ENCODE data around the gene PIK3C3.
A peak's percentile ranks its signal among the peaks of the same experiment; 100 is the strongest.
"Not testable (repeated sequence)": the region's sequence is repeated elsewhere in the genome, so short reads cannot be mapped to it uniquely, and the experiment has no call there.

Gene PIK3C3

GRCh38 chr18:42024131-42024530, 69.1 kb downstream of the PIK3C3 start:
- no peak for DNase-seq (ENCODE audit: low spot score)

- no peak for DNase-seq (ENCODE audit: low spot score)
Observed at GRCh38 chr18:42025491-42025890, 70.5 kb downstream of the PIK3C3 start.

GRCh38 chr18:42025974-42026625, 71.1 kb downstream of the PIK3C3 start:
- DNase-seq (ENCODE audit: low spot score), result no peak

DNA sequence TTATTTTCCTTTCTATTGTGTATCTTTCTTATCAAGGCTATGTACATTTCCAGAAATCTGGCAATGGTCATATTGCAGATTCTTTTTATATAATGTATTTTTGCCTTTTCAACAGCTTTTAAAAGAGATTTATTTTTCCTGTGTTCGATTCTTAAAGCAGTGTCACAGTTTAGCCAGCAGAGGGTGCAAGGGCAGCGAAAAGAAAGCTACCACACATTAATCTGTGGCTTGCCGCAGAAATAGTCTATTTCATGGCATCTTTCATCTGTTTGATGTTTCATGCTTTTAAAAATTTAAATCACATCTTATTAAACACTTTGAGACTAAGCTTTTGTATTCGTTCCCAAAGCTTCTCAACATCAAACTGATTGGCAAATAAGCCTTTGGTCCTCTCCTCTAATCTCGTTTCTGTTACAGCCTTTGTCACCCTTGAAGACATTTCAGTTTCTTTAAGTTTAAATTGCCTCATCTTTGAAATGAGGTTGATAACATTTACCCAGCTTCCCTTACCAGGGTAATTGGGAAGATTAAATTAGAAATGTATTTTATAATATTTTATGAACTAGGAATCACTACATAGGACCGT, 73.3 kb downstream of the PIK3C3 start:
- peak; percentile 49 for DNase-seq (ENCODE audit: low spot score)

DNA sequence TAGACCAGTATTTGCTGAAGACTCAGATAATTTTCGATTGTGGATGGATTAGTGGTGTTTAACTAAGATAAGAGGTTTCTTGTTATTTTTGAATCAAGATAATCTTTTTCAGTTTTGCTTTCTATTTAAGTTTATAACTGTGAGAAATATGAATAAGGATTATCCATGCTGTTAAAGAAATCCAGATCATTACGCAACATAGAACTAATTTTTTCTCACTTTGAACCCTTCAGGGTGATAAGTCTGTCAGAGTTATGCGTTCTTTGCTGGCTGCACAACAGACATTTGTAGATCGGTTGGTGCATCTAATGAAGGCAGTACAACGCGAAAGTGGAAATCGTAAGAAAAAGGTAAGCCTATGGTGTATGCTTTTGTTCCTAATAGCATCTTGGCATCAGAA, 74.1 kb downstream of the PIK3C3 start:
- DNase-seq (ENCODE audit: low spot score), result no peak

GRCh38 chr18:42030586-42031182, 75.7 kb downstream of the PIK3C3 start:
- DNase-seq (ENCODE audit: low spot score), result no peak

DNA sequence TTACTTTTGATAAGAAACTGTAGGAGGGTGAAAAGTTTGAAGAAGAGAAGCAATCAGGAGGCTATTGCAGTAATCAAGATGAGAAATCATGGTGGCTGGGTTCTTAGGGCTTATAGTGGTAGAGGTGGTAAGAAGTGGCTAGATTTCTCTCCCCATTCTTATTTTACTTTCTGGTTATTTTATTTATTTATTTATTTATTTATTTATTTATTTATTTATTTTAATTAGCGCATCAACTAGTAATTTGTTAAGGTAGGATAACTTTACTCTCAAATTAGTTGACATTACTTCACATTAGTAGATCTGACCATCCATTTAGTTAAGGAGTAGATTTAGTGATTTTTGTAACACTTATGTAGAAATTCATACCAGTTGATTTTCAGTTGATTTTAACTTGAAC, 77.4 kb downstream of the PIK3C3 start:
- DNase-seq (ENCODE audit: low spot score), result no peak

GRCh38 chr18:42033137-42033810, 78.2 kb downstream of the PIK3C3 start:
- DNase-seq (ENCODE audit: low spot score), result no peak

- DNase-seq (ENCODE audit: low spot score), result no peak
Observed at GRCh38 chr18:42038936-42039335, 83.9 kb downstream of the PIK3C3 start.

- no peak for DNase-seq (ENCODE audit: low spot score)
Observed at GRCh38 chr18:42039396-42039795, 84.4 kb downstream of the PIK3C3 start.

DNA sequence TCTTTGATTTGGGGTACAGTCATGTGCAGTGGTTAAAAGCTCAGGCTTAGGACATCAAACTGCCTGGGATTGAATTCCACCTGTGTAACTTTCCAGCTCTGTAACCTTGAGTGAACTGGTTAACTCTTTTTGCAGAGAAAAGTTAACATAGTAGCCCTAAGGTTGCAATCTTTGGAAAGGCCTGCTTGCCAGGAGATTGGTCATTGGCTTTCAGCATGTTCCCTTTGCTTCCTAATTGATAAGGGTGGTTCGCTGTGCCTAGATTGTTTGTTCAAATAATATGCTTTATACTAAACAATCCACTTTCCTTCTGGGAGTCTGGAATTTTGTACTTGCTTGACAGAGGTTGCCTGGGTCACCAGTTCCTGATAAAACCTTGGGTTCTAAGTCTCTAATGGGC, 86.8 kb downstream of the PIK3C3 start:
- DNase-seq (ENCODE audit: low spot score), result no peak

- DNase-seq (ENCODE audit: low spot score), result no peak
Observed at GRCh38 chr18:42045346-42045745, 90.3 kb downstream of the PIK3C3 start.

DNA sequence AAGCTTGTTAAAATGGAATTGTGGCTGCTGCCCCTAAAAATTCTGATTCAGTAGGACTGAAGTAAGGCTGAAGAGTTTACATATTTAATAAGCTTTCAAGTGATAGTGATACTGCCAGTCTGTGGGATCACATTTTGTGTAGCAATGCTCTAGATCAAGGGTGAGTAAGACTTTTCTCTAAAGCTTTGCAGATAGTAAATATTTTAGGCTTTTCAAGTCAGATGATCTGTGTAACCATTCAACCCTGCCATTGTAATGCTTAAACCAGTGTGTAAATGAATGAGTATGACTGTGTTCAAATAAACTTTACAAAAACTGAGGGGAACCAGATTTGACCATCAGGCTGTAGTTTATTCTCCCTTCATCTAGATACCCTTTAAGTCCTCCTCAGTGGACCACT, 92.7 kb downstream of the PIK3C3 start:
- no peak for DNase-seq (ENCODE audit: low spot score)

- DNase-seq (ENCODE audit: low spot score), result no peak
Observed at GRCh38 chr18:42048158-42048557, 93.1 kb downstream of the PIK3C3 start.

DNA sequence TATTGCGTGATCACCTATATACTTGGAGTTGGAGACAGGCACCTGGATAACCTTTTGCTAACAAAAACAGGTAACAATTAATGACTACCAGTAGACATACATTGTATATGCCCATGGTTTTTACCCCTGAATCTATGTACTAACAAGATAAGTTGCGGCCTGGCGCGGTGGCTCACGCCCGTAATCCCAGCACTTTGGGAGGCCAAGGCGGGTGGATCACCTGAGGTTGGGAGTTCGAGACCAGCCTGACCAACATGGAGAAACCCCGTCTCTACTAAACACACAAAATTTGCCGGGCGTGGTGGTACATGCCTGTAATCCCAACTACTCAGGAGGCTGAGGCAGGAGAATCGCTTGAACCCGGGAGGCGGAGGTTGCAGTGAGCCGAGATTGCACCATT, 94.5 kb downstream of the PIK3C3 start:
- DNase-seq (ENCODE audit: low spot score), result not testable (repeated sequence)

DNA sequence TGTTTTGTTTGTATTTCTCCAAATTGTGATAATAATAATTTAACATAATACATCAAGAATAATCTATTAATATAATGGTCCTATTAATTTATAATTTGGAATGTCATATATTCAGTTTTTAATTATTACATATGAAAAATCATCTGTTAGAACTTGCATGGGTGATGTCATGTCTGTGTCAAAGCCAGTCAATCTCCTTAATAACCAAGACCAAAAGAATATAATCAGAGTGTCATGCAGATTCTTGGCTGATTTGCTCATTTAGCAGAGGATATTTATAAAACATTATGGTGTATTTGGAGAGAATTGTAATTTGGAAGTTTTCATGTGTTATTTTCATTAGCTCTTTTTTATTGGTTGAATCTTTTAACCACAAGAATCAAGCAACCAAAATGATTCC, 96.4 kb downstream of the PIK3C3 start:
- DNase-seq (ENCODE audit: low spot score), result no peak

GRCh38 chr18:42052122-42052708, 97.2 kb downstream of the PIK3C3 start:
- peak; percentile 8 for DNase-seq (ENCODE audit: low spot score)

DNA sequence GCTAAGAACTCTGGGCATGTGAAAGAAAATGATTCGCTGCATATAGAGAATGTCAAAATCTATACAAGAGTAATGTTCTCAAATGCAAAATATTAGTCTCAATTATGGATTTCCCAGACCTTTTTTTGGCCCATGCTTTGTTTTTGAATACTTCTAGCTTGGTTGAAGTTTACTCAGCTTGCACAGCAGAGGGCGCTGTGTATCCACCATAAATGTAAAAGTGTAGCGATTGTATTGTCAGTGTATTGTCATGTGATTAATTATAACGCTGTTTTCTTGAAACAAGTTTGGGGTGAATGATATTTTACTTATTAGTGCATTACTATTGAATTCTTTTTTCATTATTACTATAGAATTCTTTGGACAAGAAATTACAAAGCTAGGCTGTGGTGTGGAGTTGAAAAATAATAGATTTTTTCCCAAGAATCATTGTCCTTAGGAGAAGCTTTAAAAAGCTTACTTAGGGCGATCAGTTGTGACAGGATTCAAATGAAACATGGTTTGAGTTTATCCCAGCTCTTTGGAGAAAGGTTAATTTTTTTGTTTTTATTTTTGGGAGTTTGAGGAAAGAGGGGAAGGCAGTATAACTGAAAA, 98.3 kb downstream of the PIK3C3 start:
- DNase-seq (ENCODE audit: low spot score), result peak; percentile 68

DNA sequence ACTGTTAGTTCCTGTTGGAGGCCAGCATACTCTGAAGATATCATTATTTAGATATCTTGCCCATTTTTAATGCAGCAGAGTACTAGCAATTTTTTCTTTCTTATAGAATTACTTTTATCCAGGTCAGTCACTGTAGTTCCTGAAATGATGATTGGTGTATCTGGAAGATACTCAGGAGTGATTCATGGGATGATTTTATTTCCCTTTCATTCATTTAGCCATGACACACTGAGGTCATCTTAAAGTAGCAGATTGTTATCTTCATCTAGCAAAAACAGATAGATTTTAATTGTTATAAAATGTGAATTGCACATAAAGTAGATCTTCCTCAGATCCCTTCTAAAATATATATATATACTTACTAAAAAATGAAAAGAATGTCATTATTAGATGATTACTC, 109.1 kb downstream of the PIK3C3 start:
- DNase-seq (ENCODE audit: low spot score), result no peak

GRCh38 chr18:42067518-42067917, 112.5 kb downstream of the PIK3C3 start:
- DNase-seq (ENCODE audit: low spot score), result no peak

DNA sequence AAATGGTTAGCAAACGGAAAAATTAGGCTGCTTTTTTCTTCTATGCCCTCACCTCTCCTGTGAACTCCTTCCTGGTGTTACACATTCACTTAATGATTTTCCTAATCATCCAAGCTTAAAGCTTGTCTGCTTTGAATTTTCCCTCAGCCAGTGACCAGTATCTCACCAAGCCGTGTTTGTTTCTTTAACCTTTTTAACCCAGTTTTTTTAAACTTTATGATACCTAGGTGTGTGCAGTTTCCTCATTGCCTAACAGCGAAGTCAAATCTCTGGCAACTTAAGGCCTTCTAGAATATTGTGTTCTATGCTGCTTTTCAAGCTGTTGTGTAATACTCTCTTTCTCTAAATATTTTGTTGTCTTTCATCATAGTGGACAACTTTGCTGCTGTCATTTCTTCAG, 113.0 kb downstream of the PIK3C3 start:
- DNase-seq (ENCODE audit: low spot score), result no peak

- no peak for DNase-seq (ENCODE audit: low spot score)
Observed at GRCh38 chr18:42069036-42069435, 114.0 kb downstream of the PIK3C3 start.
